Fibroblast of skin of back (primary cell): ENCODE measurements around the gene RAF1.

Experiments used
- DNase-seq: peaks from one replicate; pipeline ENCODE4 v3.0.0-alpha.2; 2013

The RAF1 gene

DNA sequence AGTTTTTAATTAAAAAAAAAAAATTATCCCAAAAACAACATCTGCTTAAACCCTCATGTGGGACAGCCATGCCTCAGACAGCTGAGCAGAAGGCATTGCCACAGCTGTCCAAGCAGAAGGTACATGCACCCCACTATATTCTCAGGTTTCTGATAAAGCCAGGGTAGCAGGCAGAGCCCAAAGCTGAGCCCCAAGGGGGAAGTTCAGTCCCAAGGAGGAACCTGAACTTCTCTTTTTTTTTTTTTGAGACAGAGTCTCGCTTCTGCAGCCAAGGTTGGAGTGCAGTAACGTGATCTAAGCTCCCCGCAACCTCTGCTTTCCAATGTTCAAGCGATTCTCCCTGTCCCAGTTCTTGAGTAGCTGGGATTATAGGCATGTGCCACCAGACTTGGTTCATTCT is 73.8 kb downstream of the RAF1 start:
- no peak for DNase-seq

DNA sequence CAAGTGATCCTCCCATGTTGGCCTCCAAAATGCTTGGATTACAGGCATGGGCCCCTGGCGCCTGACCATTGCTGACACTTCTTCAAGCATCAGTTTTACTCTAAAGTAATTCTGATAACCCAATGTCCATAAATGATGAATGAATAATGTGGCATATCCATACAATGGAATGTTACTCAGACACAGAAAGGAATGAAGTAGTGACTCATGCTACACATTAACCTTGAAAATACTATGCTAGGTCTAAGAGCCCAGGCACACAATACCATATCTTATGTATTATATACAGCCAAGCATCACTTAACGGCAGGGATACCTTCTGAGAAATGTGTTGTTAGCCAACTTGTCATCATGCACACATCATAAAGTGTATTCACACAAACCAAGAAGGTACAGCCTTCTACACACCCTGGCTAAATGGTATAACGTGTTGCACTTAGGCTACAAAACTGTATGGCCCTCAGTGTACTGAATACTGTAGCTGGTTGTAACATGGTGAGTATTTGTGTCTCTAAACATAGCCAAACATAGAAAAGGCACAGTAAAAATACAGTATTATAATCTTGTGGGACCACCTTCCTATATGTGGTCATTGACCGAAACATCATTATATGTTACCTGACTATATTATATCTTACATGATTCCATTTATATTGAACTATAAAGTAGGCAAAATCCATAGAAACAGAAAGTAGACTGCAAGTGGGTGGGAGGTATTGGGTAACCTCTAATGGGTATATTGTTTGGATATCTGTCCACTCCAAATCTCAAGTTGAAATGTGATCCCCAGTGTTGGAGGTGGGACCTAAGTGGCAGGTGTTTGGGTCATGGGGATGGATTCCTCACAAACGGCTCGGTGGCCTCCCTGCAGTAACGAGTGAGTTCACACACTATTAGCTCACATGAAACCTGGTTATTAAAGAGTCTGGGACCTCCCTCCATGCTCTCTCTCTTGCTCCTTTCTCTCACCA is 75.6 kb downstream of the RAF1 start:
- DNase-seq = peak; percentile 75

DNA sequence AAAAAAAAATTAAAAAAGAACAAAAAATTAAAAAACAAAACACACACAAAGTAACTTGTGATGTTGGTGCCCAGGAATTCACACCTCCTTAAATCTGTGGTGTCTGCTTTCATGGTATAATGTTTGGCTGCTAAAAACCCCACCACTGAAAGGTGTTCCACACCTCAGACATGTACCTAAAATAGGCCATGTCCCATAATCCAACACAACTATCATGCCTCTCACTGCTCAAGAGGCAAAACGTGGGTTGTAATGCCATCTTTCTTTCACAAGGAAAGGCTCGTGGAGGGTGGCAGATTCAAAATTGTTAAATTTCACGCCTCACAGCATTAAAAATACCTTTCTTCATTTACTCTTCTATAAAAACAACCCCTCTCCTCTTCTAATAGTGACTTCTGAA is 77.5 kb downstream of the RAF1 start:
- no peak for DNase-seq

DNA sequence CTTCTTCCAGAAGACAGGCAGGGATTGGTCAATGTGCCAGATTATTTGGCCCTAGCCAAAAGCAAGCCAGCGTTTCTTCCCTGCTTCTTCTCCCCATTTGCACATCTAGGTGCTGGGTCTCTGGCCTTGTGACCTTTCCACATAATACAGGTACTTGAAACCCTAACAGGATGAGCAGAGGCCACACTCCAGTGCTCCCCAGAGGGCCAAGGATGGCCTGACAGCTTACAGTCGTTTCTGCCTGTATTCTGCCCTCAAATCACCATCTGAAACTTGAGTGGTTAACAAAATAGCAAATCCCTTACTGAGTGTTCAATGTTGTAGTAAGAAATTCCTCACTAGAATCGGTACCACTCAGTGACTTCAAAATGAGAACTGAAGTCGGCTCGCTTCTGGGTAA is 77.9 kb downstream of the RAF1 start:
- no peak for DNase-seq

DNA sequence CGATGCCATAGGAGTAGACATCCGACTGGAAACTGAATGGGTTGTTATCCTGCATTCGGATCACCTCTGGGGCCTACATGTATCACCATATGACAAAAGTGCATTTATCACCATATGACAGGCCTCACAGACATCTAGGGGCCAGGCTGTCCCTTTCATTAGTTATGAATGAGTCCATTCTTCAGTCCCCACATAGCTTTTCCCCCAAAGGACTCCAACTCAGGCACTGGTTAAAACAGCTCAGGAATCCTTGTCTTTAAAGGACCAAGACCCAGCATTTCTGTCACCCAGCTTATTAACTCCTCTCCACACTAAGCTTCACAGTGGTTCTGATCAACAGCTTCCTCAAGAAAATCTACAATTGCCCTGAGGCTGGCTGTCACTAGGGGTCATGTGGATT is 78.7 kb downstream of the RAF1 start:
- DNase-seq = no peak

DNA sequence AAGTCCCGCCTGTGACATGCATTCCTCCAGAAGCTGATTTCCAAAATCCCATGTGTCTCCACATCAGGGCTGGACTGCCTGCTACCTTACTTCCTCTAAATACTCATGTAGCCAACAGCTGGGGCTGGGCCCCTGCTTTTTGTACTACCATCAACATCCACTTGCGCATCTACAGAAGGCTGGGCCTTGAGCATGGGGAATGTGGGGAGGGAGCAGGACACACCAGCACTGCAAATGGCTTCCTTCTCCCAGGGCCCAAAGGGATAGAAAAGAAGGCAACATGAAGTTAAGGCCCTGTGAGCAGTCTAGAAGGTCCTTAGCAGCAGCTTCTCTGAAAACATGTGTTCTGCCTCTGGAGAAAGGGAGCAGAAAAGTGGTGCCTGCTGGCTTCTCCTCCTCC is 79.8 kb downstream of the RAF1 start:
- no peak for DNase-seq

DNA sequence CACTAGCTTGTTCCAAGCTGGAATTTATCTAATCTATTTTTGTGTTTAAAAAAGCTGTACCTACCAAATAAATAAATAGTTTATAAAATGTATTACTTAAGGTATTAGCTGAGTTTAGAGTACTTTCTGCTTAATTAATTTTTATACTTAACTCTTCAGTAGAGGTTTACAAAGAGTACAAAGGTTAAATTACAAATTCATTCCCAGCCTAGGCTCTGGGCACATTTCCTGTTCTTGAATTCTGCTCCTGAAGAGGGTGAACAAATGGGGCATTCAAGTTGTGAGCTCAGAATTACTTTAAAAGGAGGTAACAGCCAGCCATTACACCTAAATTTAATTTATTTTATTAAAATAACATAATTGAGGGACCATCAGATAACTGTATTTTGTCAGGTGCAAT is 80.6 kb downstream of the RAF1 start:
- DNase-seq = no peak

DNA sequence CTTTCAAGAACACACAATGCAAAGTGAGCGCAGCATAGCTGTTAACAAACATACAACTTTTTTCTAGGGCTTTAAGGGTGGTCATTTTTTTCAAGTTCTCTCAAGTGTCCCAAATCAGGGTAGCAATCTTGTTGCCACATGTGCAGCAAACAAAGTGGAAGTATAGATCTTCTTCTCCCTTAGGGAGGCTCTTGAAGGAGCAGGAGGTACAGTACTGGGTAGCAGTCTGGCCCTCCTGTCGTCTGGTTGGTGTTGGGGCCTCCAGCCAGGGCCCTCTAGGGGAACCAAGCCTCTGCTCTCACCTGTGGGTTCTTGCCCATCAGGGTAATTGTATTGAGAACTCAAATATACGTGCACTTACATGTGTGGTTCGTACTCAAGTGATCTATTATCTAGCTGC is 81.2 kb downstream of the RAF1 start:
- DNase-seq = no peak

DNA sequence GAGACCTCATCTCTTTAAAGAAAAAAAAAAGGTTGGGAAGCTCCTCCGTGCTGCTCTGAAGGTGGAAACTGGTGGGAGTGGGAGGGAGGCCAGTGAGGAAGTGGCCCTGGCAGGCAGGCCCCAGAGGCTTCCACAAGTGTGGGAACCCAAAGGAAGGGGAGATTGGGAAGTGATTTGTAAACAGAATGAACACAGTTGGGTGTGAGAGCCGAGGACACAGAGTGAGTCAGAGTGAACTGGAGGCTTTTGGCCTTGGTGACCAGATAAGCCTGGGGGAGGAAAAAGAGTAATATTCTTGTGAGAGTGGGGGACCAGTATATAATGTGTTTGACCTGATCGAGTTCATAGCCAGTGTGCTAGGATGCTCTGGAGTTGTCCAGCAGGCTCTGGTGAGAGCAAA is 84.0 kb downstream of the RAF1 start:
- no peak for DNase-seq

DNA sequence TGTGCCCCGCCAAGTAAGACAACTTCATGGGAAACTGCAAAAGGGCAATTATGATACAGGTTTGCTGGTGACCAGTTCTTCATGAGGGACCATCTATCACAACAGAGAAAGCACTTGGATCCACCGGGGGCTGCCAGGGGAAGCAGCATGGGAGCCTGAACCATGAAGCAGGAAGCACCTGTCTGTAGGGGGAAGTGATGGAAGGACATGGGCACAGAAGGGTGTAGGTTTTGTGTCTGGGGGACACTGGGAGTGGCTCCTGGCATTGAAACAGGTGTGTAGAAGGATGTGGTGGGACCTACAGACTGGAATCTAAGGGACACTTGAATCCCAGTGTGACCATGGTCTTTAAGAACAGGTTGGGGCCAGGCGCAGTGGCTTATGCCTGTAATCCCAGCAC is 84.5 kb downstream of the RAF1 start:
- DNase-seq = no peak

DNA sequence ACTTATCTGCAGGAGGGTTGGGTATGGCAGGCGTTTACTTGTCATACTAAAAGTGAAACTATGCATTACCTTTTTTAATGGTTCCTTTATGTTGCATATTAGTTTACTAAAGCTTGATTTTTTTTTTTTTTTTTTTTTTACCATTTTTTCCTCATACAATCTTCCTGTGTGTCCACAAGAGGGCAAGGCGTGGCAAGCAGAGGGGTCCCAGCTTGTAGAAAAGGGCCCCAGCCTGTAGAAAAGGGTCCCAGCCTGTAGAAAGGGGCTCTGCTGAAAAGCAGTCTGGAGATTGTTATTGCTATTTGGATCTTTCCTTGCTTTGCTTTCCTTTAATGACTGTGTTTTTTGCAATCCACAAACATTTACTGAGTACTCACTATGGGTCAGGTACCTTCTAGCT is 85.2 kb downstream of the RAF1 start:
- DNase-seq = no peak

DNA sequence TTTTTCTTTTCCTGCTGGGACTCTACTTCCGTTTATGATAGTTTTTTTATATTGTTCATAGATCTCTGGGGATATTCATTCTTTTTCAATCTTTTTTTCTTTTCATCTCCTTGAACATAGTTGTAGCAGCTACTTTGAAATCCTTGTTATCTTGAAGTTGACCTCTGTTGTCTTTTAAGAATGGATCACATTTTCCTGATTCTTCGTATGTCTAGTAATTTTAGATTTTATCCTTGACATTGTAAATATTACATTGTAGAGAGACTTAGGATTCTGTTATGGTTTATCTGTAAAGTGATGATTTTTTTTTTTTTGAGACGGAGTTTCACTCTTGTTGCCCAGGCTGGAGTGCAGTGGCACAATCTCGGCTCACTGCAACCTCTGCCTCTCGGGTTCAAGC is 86.5 kb downstream of the RAF1 start:
- no peak for DNase-seq

DNA sequence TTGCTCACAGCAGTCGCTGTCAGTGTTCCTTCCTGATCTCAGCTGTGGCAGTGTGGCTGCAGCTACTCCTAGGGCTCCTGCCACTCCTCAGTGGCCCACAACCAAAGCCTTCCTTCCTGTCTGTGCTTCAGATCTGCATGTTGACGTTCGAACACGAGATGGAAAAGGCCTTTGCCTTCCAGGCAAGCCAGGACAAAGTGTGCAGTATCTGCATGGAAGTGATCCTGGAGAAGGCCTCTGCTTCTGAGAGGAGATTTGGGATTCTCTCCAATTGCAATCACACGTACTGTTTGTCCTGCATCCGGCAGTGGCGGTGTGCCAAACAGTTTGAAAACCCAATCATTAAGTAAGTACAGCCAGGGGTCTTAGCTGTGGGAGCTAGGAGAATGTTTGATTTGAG is 89.3 kb downstream of the RAF1 start:
- no peak for DNase-seq

DNA sequence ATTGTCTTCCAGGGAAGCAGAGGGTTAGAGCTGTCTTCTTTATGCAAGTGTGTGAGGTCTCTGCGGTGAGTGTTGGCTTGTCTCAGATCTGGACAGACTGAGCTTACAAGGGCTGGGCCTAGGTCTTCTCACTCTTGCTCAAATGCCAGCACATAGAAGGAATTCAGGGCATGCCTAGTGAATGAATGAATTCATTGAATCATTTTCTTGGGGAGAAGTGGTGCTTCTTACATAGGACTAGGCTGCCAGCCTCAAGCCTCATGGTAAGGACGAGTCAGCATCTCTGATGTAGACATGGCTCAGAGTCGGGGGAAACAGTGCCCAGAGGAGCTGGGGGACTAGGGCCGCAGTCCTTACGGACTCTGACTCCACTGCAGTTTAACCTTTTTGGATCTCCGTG is 89.8 kb downstream of the RAF1 start:
- DNase-seq = no peak

DNA sequence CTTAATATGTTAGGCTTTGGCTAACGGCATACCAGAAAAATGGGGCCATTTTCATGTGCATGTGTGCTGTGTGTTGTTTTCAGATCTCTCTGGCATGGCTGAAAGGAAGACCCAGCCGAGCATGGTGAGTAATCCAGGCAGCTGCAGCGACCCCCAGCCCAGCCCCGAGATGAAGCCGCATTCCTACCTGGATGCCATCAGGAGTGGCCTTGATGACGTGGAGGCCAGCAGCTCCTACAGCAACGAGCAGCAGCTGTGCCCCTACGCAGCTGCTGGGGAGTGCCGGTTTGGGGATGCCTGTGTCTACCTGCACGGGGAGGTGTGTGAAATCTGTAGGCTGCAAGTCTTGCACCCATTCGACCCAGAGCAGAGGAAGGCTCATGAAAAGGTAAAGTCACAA is 91.9 kb downstream of the RAF1 start:
- no peak for DNase-seq

DNA sequence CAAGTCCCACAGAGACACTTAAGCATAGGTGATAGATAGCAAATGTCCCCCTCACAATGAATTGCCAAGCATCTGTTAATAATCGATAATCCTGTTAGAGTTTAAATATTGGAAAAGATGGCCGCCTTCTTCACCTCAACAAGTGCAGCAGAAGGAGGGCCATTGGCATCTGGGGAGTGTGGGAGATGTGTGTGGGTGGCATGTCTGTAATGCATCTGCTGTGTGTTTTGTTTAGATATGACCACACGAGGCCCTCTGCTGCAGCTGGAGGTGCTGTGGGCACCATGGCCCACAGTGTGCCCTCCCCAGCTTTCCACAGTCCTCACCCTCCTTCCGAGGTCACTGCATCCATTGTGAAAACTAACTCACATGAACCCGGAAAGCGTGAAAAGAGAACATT is 94.1 kb downstream of the RAF1 start:
- DNase-seq = no peak

DNA sequence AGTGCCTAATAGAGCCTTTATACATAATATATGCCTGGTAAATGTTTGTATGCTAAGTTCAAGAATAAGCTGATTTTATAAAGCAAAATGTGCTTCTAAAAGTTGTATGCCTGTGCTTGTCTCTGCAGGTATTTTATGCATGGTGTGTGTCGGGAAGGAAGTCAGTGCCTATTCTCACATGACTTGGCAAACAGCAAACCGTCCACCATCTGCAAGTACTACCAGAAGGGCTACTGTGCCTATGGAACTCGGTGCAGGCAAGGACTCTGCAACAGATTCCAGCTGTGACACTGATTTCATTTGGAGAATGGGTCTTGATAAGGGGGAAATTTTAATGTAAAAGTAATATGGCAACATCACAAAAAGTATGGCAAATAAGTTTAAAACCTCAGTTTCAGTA is 95.2 kb downstream of the RAF1 start:
- no peak for DNase-seq

DNA sequence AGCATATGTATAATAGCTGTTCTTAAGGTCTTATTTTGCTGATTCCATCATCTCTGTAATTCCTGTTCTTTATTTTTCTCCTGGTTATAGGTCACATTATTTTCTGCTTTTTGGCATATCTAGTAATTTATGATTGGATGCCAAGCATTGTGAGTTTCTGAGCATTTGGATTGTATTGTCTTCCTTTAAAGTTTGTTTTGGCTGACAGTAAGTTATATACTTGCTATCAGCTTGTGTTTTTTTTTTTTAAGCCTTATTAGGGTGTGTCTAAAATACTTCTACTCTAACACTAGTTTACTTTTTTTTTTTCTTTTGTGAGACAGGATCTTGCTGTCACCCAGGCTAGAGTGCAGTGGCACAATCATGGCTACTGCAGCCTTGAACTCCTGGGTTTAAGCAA is 96.9 kb downstream of the RAF1 start:
- DNase-seq = no peak

DNA sequence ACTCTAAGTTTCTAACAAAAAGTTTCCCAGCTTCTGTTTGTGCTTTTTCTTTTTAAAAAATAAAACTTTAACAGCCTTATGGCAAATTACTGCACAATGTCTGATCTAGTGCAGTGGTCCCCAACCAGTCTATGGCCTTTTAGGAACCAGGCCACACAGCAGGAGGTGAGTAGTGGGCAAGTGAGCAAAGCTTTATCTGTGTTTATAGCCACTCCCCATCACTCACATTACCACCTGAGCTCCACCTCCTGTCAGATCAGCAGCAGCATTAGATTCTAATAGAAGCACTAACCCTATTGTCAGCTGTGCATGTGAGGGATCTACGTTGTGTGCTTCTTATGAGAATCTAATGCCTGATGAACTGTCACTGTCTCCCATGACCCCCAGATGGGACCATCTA is 101.5 kb downstream of the RAF1 start:
- DNase-seq = no peak

DNA sequence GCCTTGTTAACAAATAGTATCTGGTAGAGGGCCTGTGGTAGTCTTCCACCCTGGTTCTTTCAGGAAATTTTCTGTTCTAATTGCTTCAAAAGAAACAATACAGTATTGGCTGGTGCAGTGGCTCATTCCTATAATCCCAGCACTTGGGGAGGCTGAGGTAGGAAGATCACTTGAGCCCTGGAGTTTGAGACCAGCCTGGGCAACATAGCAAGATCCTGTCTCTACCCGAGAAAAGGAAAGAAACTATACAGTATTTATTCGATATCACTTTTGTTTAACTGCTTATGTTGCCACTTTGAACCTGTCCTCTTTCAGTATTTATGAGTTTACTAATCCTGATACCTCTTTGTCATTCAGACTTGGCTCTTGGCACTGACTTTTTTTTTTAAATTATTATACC is 102.5 kb downstream of the RAF1 start:
- DNase-seq = no peak

DNA sequence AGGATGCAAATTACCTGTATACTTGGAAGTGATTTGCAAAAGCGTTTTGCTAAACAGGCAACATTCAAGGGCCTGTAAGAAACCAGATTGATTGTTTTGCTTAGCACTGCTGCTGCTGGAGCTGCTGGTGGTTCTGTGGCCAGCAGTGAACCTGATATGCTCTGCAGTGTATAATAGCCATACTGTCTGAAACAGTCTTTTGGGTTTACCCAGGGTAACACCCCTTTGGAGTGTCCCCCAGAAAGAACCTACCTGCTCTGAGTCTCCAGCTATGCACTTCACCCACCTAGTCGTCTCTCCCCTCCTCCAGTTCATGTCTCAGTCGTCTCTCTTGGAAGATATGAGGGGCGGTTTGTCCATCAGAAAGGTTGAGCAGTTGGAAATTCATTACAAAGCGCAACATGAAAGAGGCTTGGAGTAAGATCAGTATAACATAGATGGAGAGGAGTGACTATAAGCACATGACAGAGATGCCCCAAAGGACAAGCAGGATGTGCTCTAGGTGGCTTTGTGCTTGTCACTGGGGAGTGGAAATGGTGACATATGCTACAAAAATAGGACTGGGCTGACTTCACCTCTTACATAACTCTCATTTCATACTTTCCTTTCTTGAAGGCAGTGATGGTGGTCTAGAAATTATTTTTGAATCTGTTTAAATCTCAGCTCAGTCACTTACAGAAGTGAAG is 103.3 kb downstream of the RAF1 start:
- DNase-seq = no peak

DNA sequence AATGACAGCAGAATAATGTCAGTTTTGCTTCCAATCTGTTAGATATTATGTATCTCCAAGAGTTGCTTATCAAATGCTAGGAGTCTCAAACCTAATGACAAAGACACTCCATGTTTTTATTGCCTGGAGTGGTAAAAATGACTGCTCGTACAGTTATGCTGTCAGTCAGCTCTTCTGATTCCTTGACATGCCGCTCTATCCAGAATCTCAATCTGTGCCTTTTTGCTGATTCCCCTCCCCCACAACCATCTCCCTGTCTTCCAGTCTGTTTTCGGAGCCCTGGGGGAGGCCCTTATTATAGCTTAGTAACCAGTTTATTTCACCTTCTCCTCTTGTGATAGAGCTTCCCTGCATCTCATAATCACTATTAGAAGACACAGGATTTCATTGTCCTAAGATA is 104.4 kb downstream of the RAF1 start:
- no peak for DNase-seq

DNA sequence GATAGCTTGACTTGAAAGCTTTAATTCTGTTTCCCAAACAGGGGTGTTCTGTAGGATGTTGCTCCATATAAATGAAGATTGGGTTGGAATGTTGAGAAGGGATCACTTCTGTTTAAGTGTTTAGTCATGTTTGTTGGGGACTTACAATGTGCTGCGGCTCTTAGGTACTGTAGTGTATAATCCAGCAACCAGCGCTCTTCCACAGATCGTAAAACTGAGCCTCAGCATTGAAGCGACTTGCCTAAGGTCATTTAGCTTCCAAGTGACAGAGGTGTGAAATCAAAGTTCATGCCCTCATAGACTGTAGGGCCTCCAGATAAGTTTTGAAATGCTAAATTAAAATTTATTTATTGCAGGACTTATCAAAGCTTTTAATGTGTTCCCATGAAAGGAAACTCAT is 105.2 kb downstream of the RAF1 start:
- DNase-seq = no peak

DNA sequence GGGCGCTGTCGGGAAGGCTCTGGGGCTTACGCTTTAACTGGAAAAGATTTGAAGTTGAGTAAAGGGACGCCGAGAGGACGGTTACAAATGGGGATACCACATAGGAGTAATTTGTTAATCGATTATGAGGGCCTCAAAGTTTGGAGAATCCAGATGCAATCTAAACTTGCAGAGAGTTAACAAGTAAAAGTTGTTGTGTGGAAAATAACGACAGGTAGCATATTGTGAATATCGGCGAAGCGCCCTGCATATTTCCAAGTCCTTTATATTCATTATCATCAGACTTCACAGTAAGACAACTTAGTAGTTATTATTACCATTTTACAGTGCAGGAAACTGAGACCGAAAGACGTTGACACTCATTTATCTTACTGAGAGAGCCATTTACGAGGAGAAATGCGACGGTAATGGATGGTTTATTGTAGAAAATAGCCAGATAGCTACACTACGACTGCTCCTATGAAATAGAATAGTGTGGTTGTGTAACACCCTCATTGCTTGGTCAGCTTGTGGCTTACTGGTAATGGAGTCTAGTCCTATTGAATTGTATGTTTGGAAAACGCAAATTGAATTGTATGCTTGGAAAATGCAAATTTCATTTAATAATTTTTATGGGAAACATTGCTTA is 106.3 kb downstream of the RAF1 start:
- peak; percentile 16 for DNase-seq
